Activated CD4-positive, alpha-beta T cell treated with anti-CD3 and anti-CD28 coated beads, Interleukin-2, Interleukin-4, amounts not matched to agents 100 ng/mL and 50 ng/mL, durations not matched to agents 16 hours and 8 hours (primary cell): ENCODE results near the gene TIMMDC1.

ENCODE experiments used
- DNase-seq: peaks from one replicate; pipeline ENCODE4 v3.0.0-alpha.2; 2020; ENCODE audit warnings: low spot score

TIMMDC1 gene

GRCh38 chr3:119498186-119499011, at the start of gene TIMMDC1:
Gene TIMMDC1 (plus strand): TSS chr3:119498547. CDS start chr3:119498734, 187 bp downstream.
- peak; percentile 97 for DNase-seq

GRCh38 chr3:119453822-119454221, 44.5 kb upstream of the TIMMDC1 start:
- DNase-seq, result no peak

GRCh38 chr3:119456469-119456868, 41.9 kb upstream of the TIMMDC1 start:
- DNase-seq, result no peak

- DNase-seq, result no peak
Observed at GRCh38 chr3:119457246-119457645, 41.1 kb upstream of the TIMMDC1 start.

GRCh38 chr3:119463171-119464169, 34.9 kb upstream of the TIMMDC1 start, which contains the start of gene TMEM39A:
Gene TMEM39A (minus strand): TSS chr3:119463615. CDS start chr3:119462074, 1,541 bp downstream.
- peak; percentile 99 for DNase-seq

GRCh38 chr3:119468041-119468440, 30.3 kb upstream of the TIMMDC1 start:
- DNase-seq, result no peak

GRCh38 chr3:119469418-119470189, 28.7 kb upstream of the TIMMDC1 start:
- DNase-seq, result no peak

GRCh38 chr3:119470866-119471265, 27.5 kb upstream of the TIMMDC1 start:
- DNase-seq, result no peak

- DNase-seq, result no peak
Observed at GRCh38 chr3:119481079-119481478, 17.3 kb upstream of the TIMMDC1 start.

GRCh38 chr3:119483101-119483500, 15.2 kb upstream of the TIMMDC1 start:
- DNase-seq, result no peak

- no peak for DNase-seq
Observed at GRCh38 chr3:119485563-119485962, 12.8 kb upstream of the TIMMDC1 start.

GRCh38 chr3:119490153-119490552, 8.2 kb upstream of the TIMMDC1 start:
- no peak for DNase-seq

- DNase-seq, result no peak
Observed at GRCh38 chr3:119492128-119492527, 6.2 kb upstream of the TIMMDC1 start.

- DNase-seq, result no peak
Observed at GRCh38 chr3:119492810-119493209, 5.5 kb upstream of the TIMMDC1 start.

- DNase-seq, result no peak
Observed at GRCh38 chr3:119494597-119494996, 3.8 kb upstream of the TIMMDC1 start.

- DNase-seq, result no peak
Observed at GRCh38 chr3:119497820-119498185, 544 bp upstream of the TIMMDC1 start.

GRCh38 chr3:119500265-119500664, 1.9 kb downstream of the TIMMDC1 start:
- no peak for DNase-seq

GRCh38 chr3:119500901-119501300, 2.6 kb downstream of the TIMMDC1 start:
- no peak for DNase-seq

GRCh38 chr3:119506631-119507030, 8.3 kb downstream of the TIMMDC1 start:
- DNase-seq, result no peak

- no peak for DNase-seq
Observed at GRCh38 chr3:119507404-119507803, 9.1 kb downstream of the TIMMDC1 start.

- peak; percentile 59 for DNase-seq
Observed at GRCh38 chr3:119508172-119508845, 10.0 kb downstream of the TIMMDC1 start.
